Aorta (tissue), 5 donors: Measurements from ENCODE around the gene TCEA2. TPM values are rescaled to one million over a fixed set of nuclear protein-coding genes. Genes with fewer than 3 reads are reported as not detected.

ENCODE experiments used
- ATAC-seq: fragments of 200-7000 bp; cut with Tn5 transposase; one replicate; pipeline ENCODE4 v1.9.1; 2022; ENCODE audit warnings: moderate library complexity; ENCODE audit not compliant: low FRiP score
- DNase-seq, 2 donors: peaks; one replicate each; pipeline ENCODE4 v3.0.0-alpha.2; 2020
- H3K27ac ChIP-seq, 2 donors: one replicate each; pipeline ENCODE4 v1.5.1; 2013; ENCODE audit warnings: low read length in 2 of 2, mild to moderate bottlenecking in 2 of 2, moderate library complexity in 2 of 2, control low read depth in 1 of 2, inconsistent platforms in 1 of 2, low read depth in 1 of 2
- H3K27me3 ChIP-seq, 2 donors: one replicate each; pipeline ENCODE4 v1.6.1; 2013; ENCODE audit warnings: control low read depth in 1 of 2, low read length in 1 of 2, mild to moderate bottlenecking in 1 of 2, moderate library complexity in 1 of 2; ENCODE audit not compliant: insufficient read depth in 2 of 2, control insufficient read depth in 1 of 2
- H3K36me3 ChIP-seq, 2 donors: one replicate each; pipeline ENCODE4 v1.6.1; 2013; ENCODE audit warnings: control low read depth in 1 of 2, low read length in 1 of 2, mild to moderate bottlenecking in 1 of 2; ENCODE audit not compliant: insufficient read depth in 2 of 2, control insufficient read depth in 1 of 2
- H3K4me1 ChIP-seq, 2 donors: one replicate each; pipeline ENCODE4 v1.6.1; 2013; ENCODE audit warnings: low read length in 2 of 2, control low read depth in 1 of 2, mild to moderate bottlenecking in 1 of 2, moderate library complexity in 1 of 2; ENCODE audit not compliant: insufficient read depth in 2 of 2, control insufficient read depth in 1 of 2
- H3K4me3 ChIP-seq, 2 donors: one replicate each; pipeline ENCODE4 v1.5.1; 2013; ENCODE audit warnings: low read length in 2 of 2, control low read depth in 1 of 2, mild to moderate bottlenecking in 1 of 2
- H3K9me3 ChIP-seq: one replicate; pipeline ENCODE4 v1.6.1; 2013; ENCODE audit warnings: mild to moderate bottlenecking, low read length; ENCODE audit not compliant: control insufficient read depth
- WGBS, 2 donors: extraction: QIAGEN DNeasy Blood & Tissue Kit; methylation state at CpG; one replicate each; pipeline ENCODE4 v1.1.7; 2013; 5-methylcytosine and 5-hydroxymethylcytosine counted together
- intact Hi-C, 2 donors: fragments of 100-400 bp; cut with DNase I; formaldehyde crosslinking; loops; one replicate each; pipeline versions ENCODE4 v1.14.2 to v1.15.0; 2022
- polyA plus RNA-seq, 2 donors: library from polyadenylated mRNA; stranded (reverse); fragments of 200-250 nt; gene quantifications; one replicate each; pipeline ENCODE4 v1.2.3, GENCODE V29; 2013
- total RNA-seq, 2 donors: library from RNA; stranded (reverse); fragmentation: NEBNext Ultra II Directional; extraction: Animal tissue kit (Norgen Biotek cat#: 25700); gene quantifications; one replicate each; pipeline ENCODE4 v1.2.1, GENCODE V29; 2021
- donor health status: healthy with polysubstance abuse.
- donor health status: Bipolar disorder and iron deficiency.
- donor health status: DM: no; HTN: no; CAD: no.
- donor health status: DM: no; HTN: no; CAD: no.
- donor health status: DM: yes; HTN: yes; CAD: no.

TCEA2 gene
- total and polyA plus RNA-seq, 4 donors: 26.2 to 80.1 (median 58.3) TPM

GRCh38 chr20:64077876-64078551, 15.0 kb downstream of the TCEA2 start:
- no peak for ATAC-seq
- WGBS, 2 donors: 67 to 74% methylated on average over 15 of the region's 15 CpGs
- Histone ChIP-seq H3K9me3 (no peaks in the 10 kb centered on the region), H3K36me3 (no peaks in the 10 kb centered on the region), H3K4me1 (no peaks in the 10 kb centered on the region), H3K27me3 (no peaks in the 10 kb centered on the region), H3K4me3 (no peak overlapping the region), H3K27ac (no peak overlapping the region)
- DNase-seq: no peak
- intact Hi-C loops: no loop called here

DNA sequence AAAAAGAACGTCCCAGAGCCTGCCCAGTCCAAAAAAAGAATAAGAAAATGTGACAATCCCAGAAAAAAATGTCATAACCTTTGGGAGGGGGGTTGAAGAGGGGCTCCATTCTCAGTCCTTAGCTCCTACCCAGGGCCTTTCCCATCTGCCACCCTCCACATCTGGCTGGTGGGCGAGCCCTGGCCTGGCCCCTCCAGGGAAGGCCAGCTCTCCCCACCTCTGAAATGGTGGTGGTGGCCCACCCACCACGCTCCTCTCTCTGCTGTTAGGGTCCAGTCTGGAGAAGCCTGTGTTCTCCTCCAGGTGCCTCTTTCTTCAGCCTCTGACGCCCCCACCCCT, 15.9 kb downstream of the TCEA2 start:
- no peak overlapping the region for H3K27ac ChIP-seq
- 15% methylated on average over 4 of the region's 4 CpGs for WGBS, 2 donors

DNA sequence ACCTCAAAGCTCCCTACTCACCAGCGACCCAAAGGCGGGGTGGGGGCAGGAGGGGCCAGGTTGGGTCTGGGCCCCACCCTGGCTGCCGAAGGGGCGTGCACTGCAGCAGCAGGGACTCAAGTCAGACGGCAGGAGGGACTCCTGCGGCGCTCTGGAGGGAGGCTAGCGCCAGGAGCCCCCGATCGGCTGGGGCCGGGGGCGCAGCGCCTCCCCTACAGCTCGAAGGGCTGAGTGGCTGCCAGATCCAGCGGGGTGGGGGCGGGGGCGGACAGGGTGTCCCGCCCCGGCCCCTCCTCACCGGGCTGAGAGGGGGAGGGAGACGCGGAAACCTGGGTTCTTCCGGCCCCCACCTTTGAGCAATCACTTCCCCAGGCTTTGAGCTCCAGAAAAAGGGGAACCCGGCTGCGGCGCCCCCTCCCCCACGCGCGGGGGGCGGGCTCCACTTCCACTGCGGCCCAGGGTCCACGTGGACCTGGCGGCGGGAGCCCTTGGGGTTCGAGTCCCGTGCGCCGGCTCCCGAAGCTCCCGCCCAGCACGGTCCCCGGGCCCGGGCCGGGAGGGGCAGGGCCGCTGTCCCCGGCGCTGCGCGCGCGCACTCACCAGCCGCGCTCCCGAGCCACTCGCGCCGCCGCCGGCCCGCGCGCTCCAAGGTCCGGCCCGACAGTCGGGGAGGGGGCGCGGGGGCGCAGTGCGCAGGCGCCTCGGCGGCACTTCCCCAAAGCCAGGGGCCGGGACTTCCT, 16.4 kb downstream of the TCEA2 start, which contains the start of gene RGS19:
TSS of gene RGS19 (minus strand) at position 246 of the 740 bp plus-strand sequence. CDS start 2,632 bp downstream, outside the sequence.
- no peaks in the 10 kb centered on the region for H3K36me3 ChIP-seq
- intact Hi-C loops: no loop called here
- H3K4me3 ChIP-seq: peak within 1 kb of the TSS; percentile 46 to 66
- H3K9me3 ChIP-seq: no peaks in the 10 kb centered on the region
- H3K27me3 ChIP-seq: no peaks in the 10 kb centered on the region
- peak; percentile 67 for ATAC-seq
- 0 to 1% methylated on average over 38 to 73 of the region's 73 CpGs for WGBS, 2 donors
- DNase-seq: peak; percentile 90 to 92
- H3K4me1 ChIP-seq: no peaks in the 10 kb centered on the region
- no peak within 1 kb of the TSS for H3K27ac ChIP-seq

More for the DNA sequence above, 15.9 kb downstream of the TCEA2 start:
- no peaks in the 10 kb centered on the region for H3K36me3 ChIP-seq
- no peaks in the 10 kb centered on the region for H3K4me1 ChIP-seq
- H3K27me3 ChIP-seq: no peaks in the 10 kb centered on the region
- peak overlapping the region; percentile 46 to 66 for H3K4me3 ChIP-seq
- no peak for DNase-seq
- ATAC-seq: no peak
- intact Hi-C loops: no loop called here
- no peaks in the 10 kb centered on the region for H3K9me3 ChIP-seq

DNA sequence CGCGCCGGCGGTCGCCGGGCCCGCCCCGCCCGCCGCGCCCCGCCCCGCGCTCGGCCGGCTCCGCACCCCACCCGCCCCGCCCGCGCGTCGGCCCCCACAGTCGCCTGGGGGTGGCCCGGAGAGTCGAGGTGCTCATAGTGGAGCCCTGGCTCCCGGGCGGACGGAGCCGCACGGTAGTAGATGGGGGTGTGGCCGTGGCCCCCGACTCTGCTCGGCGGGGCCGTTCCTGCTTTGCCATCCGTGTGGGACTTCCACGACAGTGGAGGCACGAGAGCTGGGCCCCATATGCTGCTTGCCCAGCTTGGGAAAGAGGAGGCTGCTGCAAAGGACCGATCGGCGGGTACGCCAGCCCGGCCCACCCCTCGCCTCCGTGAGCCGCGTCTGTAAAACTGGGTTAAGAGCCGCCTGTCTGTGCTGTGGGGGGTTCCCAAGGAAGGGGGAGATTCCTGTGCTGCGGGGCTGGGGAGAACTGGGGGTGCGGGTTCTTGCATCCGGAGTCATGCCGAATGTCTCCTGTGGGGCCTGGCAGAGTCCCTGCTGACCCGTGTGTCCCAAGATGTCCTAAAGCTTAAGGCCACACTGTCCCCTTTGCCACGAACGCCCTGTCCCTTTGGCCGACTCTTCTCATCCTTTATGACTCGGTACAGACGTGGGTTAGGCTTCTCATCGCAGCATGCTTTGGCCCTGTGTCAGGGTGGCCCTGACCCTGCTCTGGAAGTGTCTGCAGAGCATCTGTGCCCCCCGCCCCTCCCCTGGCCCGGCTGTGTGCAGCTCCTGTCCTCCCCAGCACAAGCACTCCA, 17.2 kb downstream of the TCEA2 start, which contains the start of gene OPRL1:
TSS of gene OPRL1 (plus strand) at position 70 of the 800 bp plus-strand sequence. CDS start 12,639 bp downstream, outside the sequence.
- Histone ChIP-seq H3K4me3 (peak within 1 kb of the TSS; percentile 46 to 66), H3K27me3 (no peaks in the 10 kb centered on the region), H3K4me1 (no peaks in the 10 kb centered on the region), H3K36me3 (no peaks in the 10 kb centered on the region), H3K9me3 (no peaks in the 10 kb centered on the region), H3K27ac (no peak within 1 kb of the TSS)
- ATAC-seq: no peak
- WGBS, 2 donors: 4 to 7% methylated on average over 34 to 62 of the region's 62 CpGs
- intact Hi-C loops: no loop called here
- no peak for DNase-seq

DNA sequence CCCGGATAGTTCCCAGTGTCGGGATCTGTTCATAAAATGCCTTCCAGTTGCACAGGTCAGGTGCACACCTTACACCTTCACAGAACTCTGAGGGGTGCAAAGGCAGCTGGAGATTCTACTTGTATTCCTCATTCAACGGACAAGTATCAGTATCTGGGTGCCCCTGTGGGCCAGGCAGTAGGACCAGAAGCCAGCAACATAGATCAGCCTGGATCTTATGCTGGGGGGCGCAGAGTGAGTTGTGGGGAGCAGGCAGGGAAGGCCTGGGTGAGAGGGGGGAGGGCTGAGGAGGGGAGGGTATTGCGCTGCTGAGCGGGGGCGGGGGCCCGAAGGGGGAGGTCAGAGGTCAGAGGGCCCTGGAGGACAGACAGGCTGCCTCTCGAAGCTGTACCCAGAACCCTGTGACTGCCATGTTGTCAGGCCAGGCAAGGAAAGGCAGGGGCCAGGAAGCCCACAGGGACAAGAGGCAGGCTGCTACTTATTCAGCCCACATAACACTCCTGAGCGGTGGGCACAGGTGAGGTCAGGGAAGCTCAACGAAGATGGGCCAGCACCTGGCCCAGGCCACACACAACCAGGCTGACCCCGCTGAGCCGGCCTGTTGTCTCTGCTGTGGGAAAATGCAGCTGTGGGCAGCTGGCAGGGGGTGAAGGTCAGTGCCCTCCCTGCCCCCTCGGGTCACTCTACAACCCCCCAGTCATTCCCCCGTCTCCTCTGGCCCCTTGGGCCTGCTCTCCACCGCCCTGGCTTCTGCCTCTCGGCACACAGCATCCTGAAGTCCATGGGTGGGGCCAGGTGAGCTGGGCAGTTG, 18.0 kb downstream of the TCEA2 start:
- DNase-seq (no peak), ATAC-seq (no peak)
- Histone ChIP-seq H3K4me1 (no peaks in the 10 kb centered on the region), H3K4me3 (no peak overlapping the region), H3K36me3 (no peaks in the 10 kb centered on the region), H3K27ac (no peak overlapping the region), H3K27me3 (no peaks in the 10 kb centered on the region), H3K9me3 (no peaks in the 10 kb centered on the region)
- intact Hi-C loops: no loop called here
- WGBS, 2 donors: 81 to 86% methylated on average over 16 to 17 of the region's 17 CpGs

DNA sequence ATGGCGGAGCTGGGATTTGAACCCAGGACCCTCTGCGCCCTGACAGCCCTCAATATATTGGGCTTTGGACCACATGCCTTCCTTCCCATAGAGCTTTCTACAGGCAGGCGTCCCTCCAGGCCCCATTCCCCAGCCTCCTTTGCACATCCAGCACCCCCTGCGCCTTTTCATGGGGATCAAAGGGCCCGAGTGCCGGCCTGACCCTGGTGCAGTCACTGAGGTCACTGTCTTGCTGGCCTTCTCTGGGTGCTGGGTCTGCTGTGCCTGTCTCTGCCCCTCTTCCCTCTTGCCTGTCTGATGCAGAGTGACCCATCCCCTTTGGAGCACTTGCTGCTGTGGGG, 18.6 kb downstream of the TCEA2 start:
- no peaks in the 10 kb centered on the region for H3K4me1 ChIP-seq
- no peaks in the 10 kb centered on the region for H3K9me3 ChIP-seq
- no peak overlapping the region for H3K4me3 ChIP-seq
- intact Hi-C loops: no loop called here
- H3K27me3 ChIP-seq: no peaks in the 10 kb centered on the region
- DNase-seq (no peak), ATAC-seq (no peak)
- no peak overlapping the region for H3K27ac ChIP-seq
- H3K36me3 ChIP-seq: no peaks in the 10 kb centered on the region
- WGBS, 2 donors: 87 to 95% methylated on average over 6 of the region's 6 CpGs

DNA sequence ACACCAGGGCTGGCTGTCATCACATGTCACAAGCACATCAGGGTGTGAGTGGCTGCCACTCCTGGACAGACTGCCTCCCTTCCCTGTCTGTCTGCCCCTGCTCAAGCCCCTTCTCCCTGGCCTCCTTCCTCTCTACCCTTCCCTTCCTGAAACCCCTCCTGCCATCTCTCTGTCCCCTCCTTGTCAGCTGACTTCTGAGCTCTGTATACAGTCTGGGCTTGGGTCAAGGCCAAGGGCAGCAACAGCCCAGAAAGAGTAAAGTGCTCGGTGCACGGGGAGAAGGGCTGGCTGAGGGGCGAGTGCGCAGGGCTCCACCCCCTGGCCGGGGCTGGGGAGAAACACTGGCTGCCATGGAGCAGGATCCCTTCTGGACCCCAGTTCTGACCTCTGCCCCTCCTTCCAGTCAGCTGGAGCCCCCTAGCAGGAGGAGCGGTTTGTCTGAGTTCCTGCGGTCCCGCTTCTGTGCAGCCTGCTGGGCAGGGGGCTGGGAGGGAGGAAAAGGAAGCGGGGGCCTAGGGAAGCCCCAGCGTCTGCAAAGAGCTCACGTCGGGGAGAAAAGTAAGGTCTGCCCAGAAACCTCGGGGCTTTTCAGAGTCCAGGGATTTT, 19.2 kb downstream of the TCEA2 start:
- DNase-seq: no peak
- no peaks in the 10 kb centered on the region for H3K36me3 ChIP-seq
- H3K27me3 ChIP-seq: no peaks in the 10 kb centered on the region
- H3K9me3 ChIP-seq: no peaks in the 10 kb centered on the region
- no peak overlapping the region for H3K27ac ChIP-seq
- WGBS, 2 donors: 29 to 35% methylated on average over 13 of the region's 13 CpGs
- ATAC-seq: no peak
- H3K4me1 ChIP-seq: no peaks in the 10 kb centered on the region
- no peak overlapping the region for H3K4me3 ChIP-seq
- intact Hi-C loops: no loop called here

- Histone ChIP-seq H3K4me3 (no peak overlapping the region), H3K9me3 (no peaks in the 10 kb centered on the region), H3K36me3 (no peaks in the 10 kb centered on the region), H3K27me3 (no peaks in the 10 kb centered on the region), H3K4me1 (no peaks in the 10 kb centered on the region), H3K27ac (no peak overlapping the region)
- DNase-seq (no peak), ATAC-seq (no peak)
- intact Hi-C loops: no loop called here
- 26 to 32% methylated on average over 13 of the region's 13 CpGs for WGBS, 2 donors
These were observed 19.9 kb downstream of the TCEA2 start for GRCh38 chr20:64082820-64083377.
